ENCODE data around the gene FARP2.
"Not testable (repeated sequence)": the region's sequence is repeated elsewhere in the genome, so short reads cannot be mapped to it uniquely, and the experiment has no call there.

FARP2 gene

GRCh38 chr2:241393524-241394196 lies 37.6 kb downstream of the FARP2 start:
- no peak overlapping the region for H3K4me3 ChIP-seq (ENCODE audit: low read length)
- TF ChIP-seq ZNF274 (IDR thresholded peaks at IDR 0.05; ENCODE audit: low read depth, low read length), result no peak

GRCh38 chr2:241396809-241397208 lies 40.7 kb downstream of the FARP2 start:
- H3K4me3 ChIP-seq (ENCODE audit: low read length), result not testable (repeated sequence)

GRCh38 chr2:241399941-241400922 lies 44.1 kb downstream of the FARP2 start:
- no peak overlapping the region for H3K4me3 ChIP-seq (ENCODE audit: low read length)

GRCh38 chr2:241408849-241409248 lies 52.8 kb downstream of the FARP2 start:
- no peak overlapping the region for H3K4me3 ChIP-seq (ENCODE audit: low read length)
- no peak for TF ChIP-seq ZNF274 (IDR thresholded peaks at IDR 0.05; ENCODE audit: low read depth, low read length)

More at GRCh38 chr2:241399941-241400922, 44.1 kb downstream of the FARP2 start:
- no peak for TF ChIP-seq ZNF274 (IDR thresholded peaks at IDR 0.05; ENCODE audit: low read depth, low read length)

GRCh38 chr2:241410739-241411176 lies 54.7 kb downstream of the FARP2 start:
- TF ChIP-seq ZNF274 (IDR thresholded peaks at IDR 0.05; ENCODE audit: low read depth, low read length), result no peak
- no peak overlapping the region for H3K4me3 ChIP-seq (ENCODE audit: low read length)

GRCh38 chr2:241412144-241412543 lies 56.1 kb downstream of the FARP2 start:
- no peak overlapping the region for H3K4me3 ChIP-seq (ENCODE audit: low read length)
- no peak for TF ChIP-seq ZNF274 (IDR thresholded peaks at IDR 0.05; ENCODE audit: low read depth, low read length)

- not testable (repeated sequence) for H3K4me3 ChIP-seq (ENCODE audit: low read length)
Observed at GRCh38 chr2:241413501-241413900, 57.4 kb downstream of the FARP2 start.

- H3K4me3 ChIP-seq (ENCODE audit: low read length), result no peak overlapping the region
- TF ChIP-seq ZNF274 (IDR thresholded peaks at IDR 0.05; ENCODE audit: low read depth, low read length), result no peak
Observed at GRCh38 chr2:241413929-241414580, 58.0 kb downstream of the FARP2 start.

- TF ChIP-seq ZNF274 (IDR thresholded peaks at IDR 0.05; ENCODE audit: low read depth, low read length), result no peak
- H3K4me3 ChIP-seq (ENCODE audit: low read length), result no peak overlapping the region
Observed at GRCh38 chr2:241415196-241415595, 59.1 kb downstream of the FARP2 start.

GRCh38 chr2:241417626-241418025 lies 61.5 kb downstream of the FARP2 start:
- no peak for TF ChIP-seq ZNF274 (IDR thresholded peaks at IDR 0.05; ENCODE audit: low read depth, low read length)

GRCh38 chr2:241421330-241421729 lies 65.2 kb downstream of the FARP2 start:
- H3K4me3 ChIP-seq (ENCODE audit: low read length), result no peak overlapping the region
- TF ChIP-seq ZNF274 (IDR thresholded peaks at IDR 0.05; ENCODE audit: low read depth, low read length), result no peak

More at GRCh38 chr2:241417626-241418025, 61.5 kb downstream of the FARP2 start:
- H3K4me3 ChIP-seq (ENCODE audit: low read length), result no peak overlapping the region

- not testable (repeated sequence) for H3K4me3 ChIP-seq (ENCODE audit: low read length)
Observed at GRCh38 chr2:241421942-241422341, 65.9 kb downstream of the FARP2 start.

GRCh38 chr2:241422350-241422749 lies 66.3 kb downstream of the FARP2 start:
- H3K4me3 ChIP-seq (ENCODE audit: low read length), result no peak overlapping the region
- no peak for TF ChIP-seq ZNF274 (IDR thresholded peaks at IDR 0.05; ENCODE audit: low read depth, low read length)

- not testable (repeated sequence) for H3K4me3 ChIP-seq (ENCODE audit: low read length)
Observed at GRCh38 chr2:241423489-241423888, 67.4 kb downstream of the FARP2 start.

GRCh38 chr2:241425368-241425767 lies 69.3 kb downstream of the FARP2 start:
- no peak overlapping the region for H3K4me3 ChIP-seq (ENCODE audit: low read length)
- no peak for TF ChIP-seq ZNF274 (IDR thresholded peaks at IDR 0.05; ENCODE audit: low read depth, low read length)

Data from GM08714 (cell line).